Stimulated activated CD8-positive, alpha-beta memory T cell treated with anti-CD3 and anti-CD28 coated beads, Interleukin-15, amount 100 ng/mL, for 24 hours (primary cell): ENCODE measurements around the gene ZSCAN5A.
"Not testable (repeated sequence)": the region's sequence is repeated elsewhere in the genome, so short reads cannot be mapped to it uniquely, and the experiment has no call there.

Source experiments
- DNase-seq: peaks from one replicate; pipeline ENCODE4 v3.0.0-alpha.2; 2020; ENCODE audit warnings: low read depth

Gene ZSCAN5A

GRCh38 chr19:56209091-56209490 is 105.5 kb downstream of the ZSCAN5A start:
- DNase-seq, result no peak

- DNase-seq, result not testable (repeated sequence)
Observed at GRCh38 chr19:56207581-56207980, 107.1 kb downstream of the ZSCAN5A start.

GRCh38 chr19:56201973-56202372 is 112.7 kb downstream of the ZSCAN5A start, which contains the start of gene ZSCAN5C:
TSS of gene ZSCAN5C (plus strand) at chr19:56202273. CDS start at chr19:56205914, 3,641 bp downstream.
- DNase-seq, result no peak

GRCh38 chr19:56199687-56200086 is 115.0 kb downstream of the ZSCAN5A start:
- DNase-seq, result no peak

- DNase-seq, result not testable (repeated sequence)
Observed at GRCh38 chr19:56197646-56198045, 117.0 kb downstream of the ZSCAN5A start, which contains the start of gene ZSCAN5B. TSS of gene ZSCAN5B (minus strand) at chr19:56197783. CDS start at chr19:56193052, 4,731 bp downstream.

- no peak for DNase-seq
Observed at GRCh38 chr19:56193981-56194640, 120.5 kb downstream of the ZSCAN5A start.

GRCh38 chr19:56191711-56192110 is 122.9 kb downstream of the ZSCAN5A start:
- no peak for DNase-seq

GRCh38 chr19:56191115-56191514 is 123.5 kb downstream of the ZSCAN5A start:
- no peak for DNase-seq

- no peak for DNase-seq
Observed at GRCh38 chr19:56189785-56190184, 124.9 kb downstream of the ZSCAN5A start.

- DNase-seq, result no peak
Observed at GRCh38 chr19:56177564-56178243, 136.9 kb downstream of the ZSCAN5A start.

- no peak for DNase-seq
Observed at GRCh38 chr19:56176881-56177280, 137.8 kb downstream of the ZSCAN5A start.

GRCh38 chr19:56176310-56176709 is 138.3 kb downstream of the ZSCAN5A start:
- DNase-seq, result not testable (repeated sequence)

GRCh38 chr19:56175861-56176307 is 138.8 kb downstream of the ZSCAN5A start, which contains the start of gene GALP:
TSS of gene GALP (plus strand) at chr19:56176008. CDS start at chr19:56177109, 1,101 bp downstream.
- DNase-seq, result not testable (repeated sequence)

GRCh38 chr19:56174550-56174949 is 140.1 kb downstream of the ZSCAN5A start:
- no peak for DNase-seq

- DNase-seq, result no peak
Observed at GRCh38 chr19:56174086-56174485, 140.6 kb downstream of the ZSCAN5A start.
